Inflammatory macrophage (primary cell): ENCODE results near the gene LDLR.

Source experiments
- DNase-seq, 2 donors: peaks; one replicate each; pipeline ENCODE4 v3.0.0-alpha.2; 2020 to 2022
- total RNA-seq, 18 experiments: gene quantifications; one replicate each; lab custom pipeline; 2026; ENCODE audit warnings: mixed read lengths in 6 of 18, inconsistent platforms in 2 of 18; lab: John Stamatoyannopoulos, UW

The LDLR gene
- 81.9 to 453 (median 188) reads per million in 18 experiments for total RNA-seq

DNA sequence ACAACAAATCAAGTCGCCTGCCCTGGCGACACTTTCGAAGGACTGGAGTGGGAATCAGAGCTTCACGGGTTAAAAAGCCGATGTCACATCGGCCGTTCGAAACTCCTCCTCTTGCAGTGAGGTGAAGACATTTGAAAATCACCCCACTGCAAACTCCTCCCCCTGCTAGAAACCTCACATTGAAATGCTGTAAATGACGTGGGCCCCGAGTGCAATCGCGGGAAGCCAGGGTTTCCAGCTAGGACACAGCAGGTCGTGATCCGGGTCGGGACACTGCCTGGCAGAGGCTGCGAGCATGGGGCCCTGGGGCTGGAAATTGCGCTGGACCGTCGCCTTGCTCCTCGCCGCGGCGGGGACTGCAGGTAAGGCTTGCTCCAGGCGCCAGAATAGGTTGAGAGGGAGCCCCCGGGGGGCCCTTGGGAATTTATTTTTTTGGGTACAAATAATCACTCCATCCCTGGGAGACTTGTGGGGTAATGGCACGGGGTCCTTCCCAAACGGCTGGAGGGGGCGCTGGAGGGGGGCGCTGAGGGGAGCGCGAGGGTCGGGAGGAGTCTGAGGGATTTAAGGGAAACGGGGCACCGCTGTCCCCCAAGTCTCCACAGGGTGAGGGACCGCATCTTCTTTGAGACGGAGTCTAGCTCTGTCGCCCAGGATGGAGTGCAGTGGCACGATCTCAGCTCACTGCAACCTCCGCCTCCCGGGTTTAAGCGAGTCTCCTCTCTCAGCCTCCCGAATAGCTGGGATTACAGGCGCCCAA is at the start of gene LDLR:
TSS of gene LDLR (plus strand) at position 210 of the 760 bp plus-strand sequence. CDS start at position 296, 86 bp downstream.
- peak; percentile 95 to 97 for DNase-seq

DNA sequence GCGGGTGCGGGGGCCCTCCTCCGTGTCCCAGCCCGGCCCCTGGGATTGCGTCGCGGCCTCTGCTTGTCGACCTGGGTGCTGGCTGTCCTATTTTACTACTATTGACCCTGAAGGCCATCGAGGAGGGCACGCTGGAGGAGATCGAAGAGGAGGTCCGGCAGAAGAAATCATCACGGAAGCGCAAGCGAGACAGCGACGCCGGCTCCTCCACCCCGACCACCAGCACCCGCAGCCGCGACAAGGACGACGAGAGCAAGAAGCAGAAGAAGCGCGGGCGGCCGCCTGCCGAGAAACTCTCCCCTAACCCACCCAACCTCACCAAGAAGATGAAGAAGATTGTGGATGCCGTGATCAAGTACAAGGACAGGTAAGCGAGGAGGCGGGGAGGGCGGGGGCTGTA is 48.1 kb upstream of the LDLR start:
- no peak for DNase-seq

DNA sequence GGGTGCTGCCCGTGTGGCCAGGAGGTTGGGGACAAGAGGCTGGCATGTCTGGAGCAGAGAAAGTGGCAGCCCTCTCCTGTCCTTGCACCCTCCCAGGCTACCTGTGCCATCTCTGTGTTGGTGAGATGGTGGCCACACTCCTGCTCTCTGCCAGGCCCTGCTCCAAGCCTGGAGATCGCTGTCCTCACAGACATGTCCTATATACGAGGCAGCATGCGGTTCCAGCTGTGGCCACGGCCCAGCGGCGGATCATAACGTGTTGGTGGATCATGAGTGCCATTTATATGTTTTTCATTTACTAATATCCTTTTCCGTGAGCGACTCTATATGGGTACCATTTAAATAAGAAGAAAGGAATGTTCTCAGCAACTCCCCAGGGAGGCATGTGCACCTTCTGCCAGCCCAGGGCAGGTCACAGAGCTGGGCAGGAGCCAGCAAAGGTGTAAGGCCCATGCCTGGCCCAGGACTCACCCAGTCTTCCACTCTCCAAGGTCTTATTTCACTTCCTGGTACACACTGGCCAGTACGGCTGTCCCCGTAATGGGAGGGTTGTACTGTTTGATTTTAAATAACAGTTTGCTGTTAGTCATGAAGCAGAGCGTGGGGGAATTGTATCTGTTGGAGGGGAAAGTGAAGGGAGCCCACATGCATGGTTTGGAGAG is 47.2 kb upstream of the LDLR start:
- no peak for DNase-seq

DNA sequence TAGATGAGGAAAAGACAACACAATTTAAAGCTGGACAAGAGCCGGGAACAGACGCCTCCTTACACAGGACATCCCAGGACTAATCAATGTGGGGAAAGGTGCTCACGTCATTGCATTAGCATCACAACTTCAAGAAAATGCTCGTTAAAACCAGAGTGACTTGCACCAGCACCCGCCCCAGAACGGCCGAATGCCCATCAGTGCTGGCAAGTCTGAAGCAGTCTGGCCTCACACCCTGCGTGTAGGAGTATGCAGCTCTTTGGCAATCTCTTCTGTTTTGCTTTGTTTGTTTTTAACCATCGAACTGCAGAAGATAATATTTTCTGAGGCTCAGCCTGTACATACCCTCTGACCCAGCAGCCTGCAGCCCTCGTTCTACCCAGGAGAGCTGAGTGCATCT is 44.8 kb upstream of the LDLR start:
- DNase-seq, result no peak

DNA sequence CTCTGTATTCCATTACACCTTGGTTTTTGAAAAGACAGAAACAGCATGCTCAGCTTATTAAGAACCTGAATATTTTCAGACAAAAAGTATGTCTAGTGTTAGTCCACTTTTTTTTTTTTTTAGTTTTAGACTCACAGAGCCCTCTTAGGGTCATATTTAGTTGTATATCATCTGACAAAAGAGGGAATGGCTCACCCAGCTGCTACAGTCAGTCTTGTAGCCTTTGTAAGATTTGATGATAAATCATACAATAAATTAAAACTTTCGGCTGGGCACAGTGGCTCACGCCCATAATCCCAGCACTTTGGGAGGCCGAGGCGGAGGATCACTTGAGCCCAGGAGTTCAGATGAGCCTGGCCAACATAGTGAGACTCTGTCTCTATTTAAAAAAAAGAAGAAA is 43.7 kb upstream of the LDLR start:
- no peak for DNase-seq

DNA sequence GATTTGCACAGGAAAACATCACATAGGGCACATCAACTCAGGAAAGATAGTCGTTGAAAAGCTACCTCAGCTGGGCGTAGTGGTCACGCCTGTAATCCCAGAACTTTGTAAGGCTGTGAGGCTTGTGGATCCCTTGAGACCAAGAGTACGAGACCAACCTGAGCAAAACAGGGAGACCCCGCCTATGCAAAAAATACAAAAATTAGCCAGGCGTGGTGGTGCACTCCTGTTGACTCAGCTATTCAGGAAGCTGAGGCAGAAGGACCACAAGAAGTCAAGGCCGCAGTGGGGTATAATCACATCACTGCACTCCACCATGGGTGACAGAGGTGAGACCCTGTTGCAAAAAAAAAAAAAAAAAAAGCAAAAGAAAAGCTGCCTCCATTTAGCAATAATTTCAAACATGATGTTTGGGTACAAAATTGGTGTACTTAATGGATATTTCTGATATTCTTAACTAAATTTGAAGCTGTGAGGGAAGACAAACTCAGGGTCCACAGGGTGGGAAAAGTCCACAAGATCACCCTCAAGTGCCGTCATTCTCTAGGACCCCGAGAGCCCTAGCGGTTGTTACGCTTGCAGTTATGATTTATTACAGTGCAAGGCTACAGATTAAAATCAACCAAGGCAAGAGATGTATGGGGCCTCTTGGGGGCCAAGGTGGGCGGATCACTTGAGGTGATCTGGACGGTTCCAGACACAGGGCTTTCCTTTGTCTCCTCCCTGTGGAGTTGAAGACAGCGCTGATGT is 42.5 kb upstream of the LDLR start:
- no peak for DNase-seq

DNA sequence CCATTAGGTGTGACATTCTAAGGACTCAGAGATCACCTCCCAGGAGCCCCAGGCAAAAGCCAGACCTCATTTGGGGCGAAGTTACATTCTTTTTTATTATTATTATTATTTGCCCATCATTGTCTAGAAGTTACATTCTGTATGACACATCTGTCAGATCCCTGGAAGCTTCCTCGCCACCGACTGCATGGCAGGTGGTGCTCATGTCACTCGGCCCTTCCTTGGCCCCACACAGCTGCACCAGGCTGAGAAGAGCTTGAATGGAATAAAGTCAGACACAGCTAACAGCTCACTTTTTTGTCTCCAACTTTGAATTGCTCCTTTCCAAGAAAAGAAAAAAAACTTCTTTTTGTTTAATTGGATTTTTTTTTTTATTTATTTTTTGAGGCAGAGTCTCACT is 41.4 kb upstream of the LDLR start:
- no peak for DNase-seq

DNA sequence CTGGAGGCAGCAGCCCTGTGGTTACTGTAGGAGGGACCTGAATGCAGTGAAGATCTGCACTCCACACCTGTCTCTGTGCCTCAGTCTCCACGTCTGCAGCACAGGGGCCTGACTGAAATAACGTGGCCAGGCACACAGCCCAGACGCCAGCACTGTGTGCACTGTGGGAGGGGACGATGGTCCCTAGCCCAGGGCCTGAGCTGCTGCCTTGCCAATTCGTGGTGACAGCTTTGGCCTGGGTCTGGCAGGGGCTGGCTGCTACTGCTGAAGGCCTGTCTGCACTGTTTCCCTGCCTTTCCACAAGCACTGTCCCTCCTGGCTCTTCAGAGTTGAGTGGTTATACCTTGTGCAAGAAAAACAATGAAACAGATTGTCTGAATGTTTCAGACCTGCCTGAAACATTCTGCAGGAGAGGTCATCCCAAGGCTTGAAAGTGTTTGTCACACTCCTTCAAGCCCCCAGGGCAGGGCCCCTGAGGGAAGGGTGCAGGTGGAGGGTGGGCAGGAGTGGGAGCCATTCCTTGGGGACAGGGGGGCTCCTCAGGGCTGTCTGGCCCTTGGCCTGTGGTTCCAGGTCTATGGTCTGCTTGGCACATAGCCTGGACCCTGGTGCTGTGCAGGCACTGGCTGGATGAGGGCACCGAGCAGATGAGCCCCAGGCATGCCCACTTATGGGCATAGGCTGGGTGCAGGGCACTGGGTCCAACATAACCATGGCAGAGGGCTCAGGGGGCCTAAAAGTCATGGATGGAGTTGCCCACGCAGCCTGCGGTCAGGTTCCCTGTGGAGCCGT is 38.7 kb upstream of the LDLR start:
- DNase-seq, result no peak

DNA sequence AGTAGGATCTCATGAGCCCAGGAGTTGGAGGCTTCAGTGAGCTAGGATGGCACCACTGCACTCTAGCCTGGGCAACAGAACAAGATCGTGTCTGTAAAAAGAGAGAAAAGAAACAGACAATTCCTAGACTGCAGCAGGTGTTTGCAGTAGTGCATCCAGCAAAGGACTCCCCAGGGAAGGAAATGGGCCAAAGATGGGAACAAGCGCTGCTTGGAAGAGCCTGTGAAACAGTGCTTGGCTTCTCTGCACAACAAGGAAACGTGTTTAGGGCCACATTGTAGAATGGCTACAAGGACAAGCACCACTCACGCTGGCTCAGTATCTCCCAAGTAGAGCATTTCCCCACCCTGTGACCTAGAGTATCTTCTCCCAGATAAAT is 35.5 kb upstream of the LDLR start:
- no peak for DNase-seq

DNA sequence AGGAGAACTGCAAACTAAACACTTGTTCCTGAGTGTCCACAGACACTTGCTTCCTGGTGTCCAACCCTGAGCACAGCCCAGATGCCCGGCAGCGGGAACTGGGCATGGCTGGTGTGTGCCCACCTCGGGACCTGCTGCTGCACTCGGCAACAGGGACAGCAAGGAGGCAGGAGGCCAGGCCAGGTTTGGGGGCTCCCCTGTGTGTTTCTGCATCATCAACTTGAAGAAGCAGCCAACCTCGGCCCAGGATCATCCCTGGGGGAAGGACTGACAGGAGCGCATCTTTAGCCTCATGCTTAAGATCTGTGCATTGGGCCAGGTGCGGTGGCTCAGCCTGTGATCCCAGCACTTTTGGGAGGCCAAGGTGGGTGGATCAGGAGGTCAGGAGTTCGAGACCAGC is 35.1 kb upstream of the LDLR start:
- no peak for DNase-seq

DNA sequence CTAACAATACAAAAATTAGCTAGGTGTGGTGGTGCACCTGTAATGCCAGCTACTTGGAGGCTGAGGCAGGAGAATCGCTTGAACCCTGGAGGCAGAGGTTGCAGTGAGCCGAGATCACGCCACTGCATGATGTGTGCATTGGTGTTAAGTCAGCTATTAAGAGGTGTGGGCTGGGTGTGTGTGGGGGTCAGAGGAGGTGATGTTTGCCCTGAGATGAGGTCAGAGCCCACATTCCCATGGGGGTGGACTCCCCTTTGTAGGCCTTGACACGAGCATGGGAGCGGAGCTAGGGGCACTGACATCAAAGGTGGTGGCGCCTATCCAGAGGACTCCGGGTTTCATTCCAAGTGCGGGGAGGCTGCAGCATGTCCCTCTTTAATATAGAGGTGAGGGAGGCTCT is 34.6 kb upstream of the LDLR start:
- DNase-seq, result no peak

DNA sequence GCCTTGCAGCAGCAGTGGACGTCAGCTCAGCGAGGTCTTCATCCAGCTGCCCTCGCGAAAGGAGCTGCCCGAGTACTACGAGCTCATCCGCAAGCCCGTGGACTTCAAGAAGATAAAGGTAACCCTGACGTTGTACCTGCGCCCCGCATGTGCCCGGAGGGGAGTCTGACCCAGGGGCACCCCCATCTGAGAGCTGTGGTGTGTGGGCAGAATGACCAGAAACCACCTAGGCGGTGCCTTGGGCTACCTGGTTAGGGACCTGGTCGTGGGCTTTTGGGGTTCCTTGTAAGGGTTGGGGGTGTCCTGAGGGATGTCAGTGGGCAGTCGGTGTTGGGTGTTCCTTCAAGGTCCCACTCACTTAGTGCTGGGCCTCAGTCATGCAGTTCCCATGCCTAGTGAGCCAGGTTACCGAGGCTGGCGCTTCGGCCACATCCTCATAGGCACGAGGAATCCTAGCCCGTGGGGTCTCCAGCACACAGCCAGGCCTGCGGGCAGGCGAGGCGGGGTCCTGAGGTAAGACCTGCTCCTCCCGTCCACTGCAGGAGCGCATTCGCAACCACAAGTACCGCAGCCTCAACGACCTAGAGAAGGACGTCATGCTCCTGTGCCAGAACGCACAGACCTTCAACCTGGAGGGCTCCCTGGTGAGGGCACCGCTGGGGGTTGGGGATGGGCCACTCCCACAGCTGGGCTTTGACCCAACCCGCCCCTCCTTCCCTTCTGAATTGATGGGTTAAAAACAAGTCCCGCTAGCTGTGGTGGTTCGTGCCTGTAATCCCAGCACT is 30.8 kb upstream of the LDLR start:
- DNase-seq, result no peak

DNA sequence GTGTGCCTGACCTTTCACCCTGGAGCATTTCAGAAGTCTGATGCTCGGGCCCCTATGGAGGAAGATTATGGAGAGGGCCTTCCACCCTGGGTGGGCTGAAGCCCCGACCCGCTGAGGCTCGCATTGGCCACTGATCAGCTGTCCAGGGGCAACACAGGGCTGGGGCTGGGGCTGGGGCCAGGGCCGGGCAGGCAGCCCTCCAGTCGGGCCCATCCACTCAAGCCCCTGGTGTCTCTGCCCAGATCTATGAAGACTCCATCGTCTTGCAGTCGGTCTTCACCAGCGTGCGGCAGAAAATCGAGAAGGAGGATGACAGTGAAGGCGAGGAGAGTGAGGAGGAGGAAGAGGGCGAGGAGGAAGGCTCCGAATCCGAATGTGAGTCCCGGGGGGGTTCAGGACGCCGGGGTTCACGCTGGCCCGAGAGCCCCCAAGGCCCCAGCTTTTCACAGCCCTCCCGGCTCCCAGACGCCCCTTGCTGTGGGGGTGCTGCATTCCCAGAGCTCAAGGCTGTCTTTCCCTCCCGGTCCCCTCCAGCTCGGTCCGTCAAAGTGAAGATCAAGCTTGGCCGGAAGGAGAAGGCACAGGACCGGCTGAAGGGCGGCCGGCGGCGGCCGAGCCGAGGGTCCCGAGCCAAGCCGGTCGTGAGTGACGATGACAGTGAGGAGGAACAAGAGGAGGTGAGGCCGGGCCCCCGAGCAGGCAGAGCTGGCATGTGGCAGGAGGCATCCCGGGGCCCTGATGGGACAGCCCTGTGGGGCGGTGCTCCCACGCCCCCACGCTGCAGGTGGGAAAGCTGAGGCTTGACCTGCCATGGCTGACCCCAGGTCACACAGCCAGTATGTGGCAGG is 29.5 kb upstream of the LDLR start:
- DNase-seq, result no peak

DNA sequence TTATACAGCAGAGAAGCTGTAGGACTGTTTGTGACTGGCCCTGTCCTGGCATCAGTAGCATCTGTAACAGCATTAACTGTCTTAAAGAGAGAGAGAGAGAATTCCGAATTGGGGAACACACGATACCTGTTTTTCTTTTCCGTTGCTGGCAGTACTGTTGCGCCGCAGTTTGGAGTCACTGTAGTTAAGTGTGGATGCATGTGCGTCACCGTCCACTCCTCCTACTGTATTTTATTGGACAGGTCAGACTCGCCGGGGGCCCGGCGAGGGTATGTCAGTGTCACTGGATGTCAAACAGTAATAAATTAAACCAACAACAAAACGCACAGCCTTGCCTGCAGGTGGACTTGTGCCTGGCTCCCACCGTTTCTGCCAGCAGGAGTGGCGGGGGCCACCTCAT is 27.3 kb upstream of the LDLR start:
- DNase-seq, result no peak

DNA sequence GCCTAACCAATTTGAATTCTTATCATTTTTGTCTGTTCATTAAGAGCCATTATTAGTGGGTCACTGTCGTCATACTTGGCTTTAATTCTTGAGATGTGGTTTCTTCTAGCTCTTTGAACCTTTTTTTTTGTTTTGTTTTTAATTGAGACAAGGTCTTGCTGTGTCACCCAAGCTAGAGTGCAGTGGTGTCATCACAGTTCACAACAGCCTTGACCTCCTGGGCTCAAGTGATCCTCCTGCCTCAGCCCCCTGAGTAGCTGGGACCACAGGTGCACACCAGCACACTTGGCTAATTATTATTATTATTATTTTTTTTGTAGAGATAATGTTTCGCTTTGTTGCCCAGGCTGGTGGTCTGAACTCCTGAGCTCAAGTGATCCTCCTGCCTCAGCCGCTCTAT is 25.8 kb upstream of the LDLR start:
- DNase-seq, result no peak

DNA sequence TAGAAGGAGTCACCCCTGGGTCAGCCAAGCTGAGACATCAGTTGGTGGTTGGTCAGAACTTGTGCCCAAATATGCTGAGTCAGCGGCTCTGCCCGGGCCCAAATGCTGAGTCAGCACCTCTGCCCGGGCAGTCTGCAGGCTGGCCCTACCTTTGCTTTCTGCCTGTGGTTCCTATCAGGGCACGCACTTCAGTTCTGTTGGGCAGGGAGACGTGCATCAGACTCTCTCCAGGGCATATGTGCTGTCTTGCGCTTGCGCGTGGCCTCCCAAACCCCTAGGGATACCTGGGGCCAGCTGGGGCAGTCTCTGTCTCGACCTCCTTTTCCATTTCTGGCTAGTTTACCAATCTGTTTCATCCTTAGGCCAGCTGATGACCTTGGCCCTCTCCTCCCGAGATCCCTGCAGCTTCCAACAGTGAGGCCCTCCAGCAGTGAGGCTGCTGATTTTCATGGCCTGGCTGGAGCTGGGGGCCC is 24.4 kb upstream of the LDLR start:
- no peak for DNase-seq

DNA sequence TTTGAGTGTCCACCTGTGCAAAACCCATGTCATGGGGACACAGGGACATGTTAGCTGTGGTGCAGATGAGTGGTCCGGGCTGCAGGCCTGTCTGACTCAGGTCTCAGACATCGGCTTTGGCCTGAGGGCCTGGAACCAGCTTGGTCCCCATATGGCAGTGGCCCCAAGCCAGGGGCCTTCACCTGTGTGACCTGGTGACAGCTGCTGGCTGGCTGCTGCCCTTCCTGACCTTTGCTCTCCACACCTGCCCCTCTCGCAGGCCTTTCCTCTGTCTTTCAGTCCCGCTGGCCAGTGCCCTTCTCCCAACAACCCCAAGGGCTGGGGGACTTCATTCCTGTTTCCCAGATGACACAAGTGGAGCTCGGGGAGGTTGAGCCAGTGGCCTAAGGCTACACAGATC is 22.9 kb upstream of the LDLR start:
- no peak for DNase-seq

DNA sequence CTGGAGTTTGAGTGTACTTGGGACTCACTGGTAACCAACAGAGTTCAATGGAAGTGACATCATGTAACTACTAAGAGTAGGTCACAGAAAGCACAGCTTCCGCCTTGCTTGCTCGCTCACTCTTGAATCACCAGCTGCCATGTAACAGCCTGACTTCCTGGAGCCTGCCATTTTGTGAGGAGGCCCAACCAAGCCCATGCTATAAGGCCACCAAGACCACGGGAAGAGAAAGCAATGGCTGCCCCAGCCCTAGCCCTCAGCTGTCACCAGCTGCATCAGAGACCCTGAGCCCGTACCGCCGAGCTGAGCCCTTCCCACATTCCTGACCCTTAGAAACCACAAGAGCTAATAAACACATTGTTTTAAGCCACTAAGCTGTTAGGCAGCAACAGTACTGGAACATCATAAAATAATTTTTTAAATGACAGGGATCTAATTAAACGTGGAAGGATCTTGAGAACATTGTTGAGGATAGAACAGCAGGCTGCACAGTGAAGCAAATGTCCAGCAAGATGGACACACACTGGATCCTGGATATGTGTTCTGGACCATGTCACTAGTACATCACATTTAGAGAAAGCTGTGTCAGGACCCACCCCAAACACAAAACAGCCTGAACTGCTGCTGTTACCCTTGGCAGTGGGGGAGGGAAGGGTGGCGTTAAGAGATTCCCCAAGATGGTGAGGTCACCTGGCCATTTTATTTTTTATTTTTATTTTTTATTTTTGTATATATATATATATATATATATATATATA is 21.7 kb upstream of the LDLR start:
- DNase-seq, result no peak

DNA sequence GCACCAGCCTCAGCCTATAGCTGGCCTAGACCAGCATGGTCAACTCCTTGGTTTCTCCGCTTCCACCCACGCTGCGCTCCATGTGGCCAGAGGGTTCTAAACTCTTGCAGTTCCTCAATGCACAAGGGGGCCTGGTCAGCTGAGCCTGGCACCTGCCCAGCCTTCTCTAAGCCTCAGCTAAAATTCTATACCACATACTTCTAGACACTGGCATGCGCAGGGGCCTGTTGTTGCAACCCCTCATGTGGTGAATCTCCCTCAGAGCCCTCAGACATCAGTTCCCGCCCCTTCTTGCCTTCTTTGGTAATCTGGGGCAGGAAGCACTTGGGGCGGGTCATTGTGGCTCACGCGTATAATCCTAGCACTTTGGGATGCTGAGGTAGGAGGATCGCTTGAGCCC is 19.7 kb upstream of the LDLR start:
- DNase-seq, result peak; percentile 61 to 68

DNA sequence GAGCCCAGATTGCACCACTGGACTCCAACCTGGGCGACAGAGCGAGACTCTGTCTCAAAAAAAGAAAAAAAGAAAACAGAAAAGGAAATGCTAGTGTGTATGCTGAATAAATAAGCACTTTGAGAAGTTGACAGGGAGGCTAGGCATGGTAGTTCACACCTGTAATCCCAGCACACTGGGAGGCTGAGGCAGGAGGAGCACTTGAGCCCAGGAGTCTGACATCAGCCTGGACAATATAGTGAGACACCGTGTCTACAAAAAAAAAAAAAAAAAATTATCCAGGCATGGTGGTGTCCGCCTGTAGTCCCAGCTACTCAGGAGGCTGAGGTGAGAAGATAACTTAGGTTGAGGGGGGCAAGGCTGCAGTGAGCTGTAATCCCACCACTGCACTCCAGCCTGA is 19.1 kb upstream of the LDLR start:
- no peak for DNase-seq
